GM12872 (cell line): Measurements from ENCODE around the gene OSBPL1A.

Experiments used
- TF ChIP-seq, protein P1 (sequence below): IDR thresholded peaks from 3 replicates; pipeline ENCODE4 v1.5.1; 2011; ENCODE audit warnings: low read depth, mild to moderate bottlenecking, low read length, moderate library complexity; ENCODE audit not compliant: insufficient read depth

Gene OSBPL1A

DNA sequence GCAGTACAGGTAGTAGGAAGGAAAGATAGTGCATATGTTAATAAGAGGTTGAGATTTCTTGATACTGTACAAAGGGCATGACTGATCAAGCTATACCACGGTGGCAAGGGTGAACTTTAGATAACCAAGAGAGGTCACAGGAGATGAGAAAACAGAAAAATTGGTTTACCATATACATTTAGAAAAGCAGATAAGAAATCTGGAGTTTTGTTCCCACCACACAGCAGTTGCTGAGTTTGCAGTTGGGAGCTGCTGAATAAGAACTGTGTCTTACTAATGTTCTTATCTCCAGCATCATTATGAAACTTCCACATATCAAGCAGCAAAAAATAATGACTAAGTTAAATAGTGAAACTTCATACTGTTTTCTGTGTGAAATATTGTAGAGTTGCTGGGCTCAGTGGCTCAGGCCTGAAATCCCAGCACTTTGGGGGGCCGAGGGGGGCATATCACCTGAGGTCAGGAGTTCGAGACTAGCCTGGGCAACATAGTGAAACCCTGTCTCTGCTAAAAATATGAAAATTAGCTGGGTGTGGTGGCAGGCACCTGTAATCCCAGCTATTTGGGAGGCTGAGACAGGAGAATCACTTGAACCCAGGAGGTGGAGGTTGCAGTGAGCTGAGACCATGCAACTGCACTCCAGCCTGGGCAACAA lies 16.9 kb upstream of the OSBPL1A start:
- TF ChIP-seq, protein P1, sequence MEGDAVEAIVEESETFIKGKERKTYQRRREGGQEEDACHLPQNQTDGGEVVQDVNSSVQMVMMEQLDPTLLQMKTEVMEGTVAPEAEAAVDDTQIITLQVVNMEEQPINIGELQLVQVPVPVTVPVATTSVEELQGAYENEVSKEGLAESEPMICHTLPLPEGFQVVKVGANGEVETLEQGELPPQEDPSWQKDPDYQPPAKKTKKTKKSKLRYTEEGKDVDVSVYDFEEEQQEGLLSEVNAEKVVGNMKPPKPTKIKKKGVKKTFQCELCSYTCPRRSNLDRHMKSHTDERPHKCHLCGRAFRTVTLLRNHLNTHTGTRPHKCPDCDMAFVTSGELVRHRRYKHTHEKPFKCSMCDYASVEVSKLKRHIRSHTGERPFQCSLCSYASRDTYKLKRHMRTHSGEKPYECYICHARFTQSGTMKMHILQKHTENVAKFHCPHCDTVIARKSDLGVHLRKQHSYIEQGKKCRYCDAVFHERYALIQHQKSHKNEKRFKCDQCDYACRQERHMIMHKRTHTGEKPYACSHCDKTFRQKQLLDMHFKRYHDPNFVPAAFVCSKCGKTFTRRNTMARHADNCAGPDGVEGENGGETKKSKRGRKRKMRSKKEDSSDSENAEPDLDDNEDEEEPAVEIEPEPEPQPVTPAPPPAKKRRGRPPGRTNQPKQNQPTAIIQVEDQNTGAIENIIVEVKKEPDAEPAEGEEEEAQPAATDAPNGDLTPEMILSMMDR: no peak

DNA sequence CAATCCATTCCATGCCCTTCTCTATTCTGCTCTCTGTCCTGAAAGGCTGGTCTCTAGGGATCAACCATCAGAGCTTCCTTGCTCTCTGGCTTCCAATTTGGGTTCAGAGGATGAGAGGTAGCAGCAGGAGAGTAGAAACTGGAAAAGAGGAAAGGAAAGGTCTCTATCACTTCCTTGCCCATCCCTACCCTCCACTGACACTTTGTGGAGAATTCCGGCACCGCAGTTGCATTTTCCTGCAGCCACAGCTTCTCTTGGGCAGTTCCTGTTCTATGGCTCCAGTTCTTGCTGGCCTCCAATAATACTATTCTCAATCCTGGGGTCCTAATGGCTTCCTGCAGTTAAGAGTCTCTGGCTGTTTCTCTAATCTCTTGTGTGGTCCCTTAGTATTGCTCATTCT lies 15.5 kb upstream of the OSBPL1A start:
- TF ChIP-seq, protein P1: no peak

DNA sequence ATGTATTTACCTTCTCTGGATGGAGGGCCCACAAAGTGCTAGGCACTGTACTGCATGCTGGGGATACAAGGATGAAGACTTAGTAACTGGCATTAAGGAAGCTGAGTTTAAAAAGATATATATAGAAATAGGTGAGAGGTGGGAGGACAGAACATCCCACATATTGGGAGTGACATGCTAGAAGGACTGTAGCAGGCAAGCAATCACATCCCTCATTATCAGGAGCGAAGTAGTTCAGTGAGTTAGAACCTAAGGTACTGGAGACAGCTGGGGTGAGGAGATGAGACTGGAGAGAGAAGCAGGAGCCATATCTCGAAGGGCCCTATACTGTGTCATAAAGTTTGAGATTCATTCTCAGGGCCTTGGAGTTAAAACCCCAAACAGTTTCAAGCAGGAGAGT lies 10.9 kb upstream of the OSBPL1A start:
- TF ChIP-seq, protein P1: no peak

DNA sequence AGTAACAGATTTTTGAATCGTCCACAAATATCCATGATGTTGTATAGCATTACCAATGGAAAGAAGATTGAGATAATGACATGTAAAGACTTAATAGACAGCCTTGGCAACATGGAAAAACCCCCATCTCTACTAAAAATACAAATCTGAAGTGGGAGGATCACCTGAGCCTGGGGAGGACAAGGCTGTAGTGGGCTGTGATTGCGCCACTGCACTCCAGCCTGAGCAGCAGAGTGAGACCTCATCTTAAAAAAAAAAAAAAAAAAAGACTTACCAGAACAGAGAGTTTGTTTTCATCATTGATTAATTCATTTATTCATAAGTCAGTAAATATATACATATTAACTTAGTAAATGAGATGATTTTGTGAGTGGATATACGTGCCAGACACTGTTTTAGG lies 7.0 kb upstream of the OSBPL1A start:
- TF ChIP-seq, protein P1: no peak

DNA sequence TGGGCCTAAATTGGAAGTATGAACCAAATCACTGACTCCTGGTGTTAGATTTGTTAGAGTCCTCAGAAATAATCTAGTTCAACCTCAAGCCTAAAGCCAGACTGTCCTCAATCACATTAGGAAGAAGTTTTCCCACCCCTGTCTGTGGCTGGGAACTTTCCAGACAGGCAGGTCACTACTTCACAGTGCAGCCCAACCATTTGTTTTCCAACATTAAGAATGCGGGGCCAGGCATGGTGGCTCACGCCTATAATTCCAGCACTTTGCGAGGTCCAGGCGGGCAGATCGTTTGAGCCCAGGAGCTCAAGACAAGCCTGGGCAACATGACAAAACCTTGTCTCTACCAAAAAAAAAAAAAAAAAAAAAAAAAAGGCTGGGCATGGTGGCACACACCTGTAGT lies 5.5 kb upstream of the OSBPL1A start:
- TF ChIP-seq, protein P1: no peak

DNA sequence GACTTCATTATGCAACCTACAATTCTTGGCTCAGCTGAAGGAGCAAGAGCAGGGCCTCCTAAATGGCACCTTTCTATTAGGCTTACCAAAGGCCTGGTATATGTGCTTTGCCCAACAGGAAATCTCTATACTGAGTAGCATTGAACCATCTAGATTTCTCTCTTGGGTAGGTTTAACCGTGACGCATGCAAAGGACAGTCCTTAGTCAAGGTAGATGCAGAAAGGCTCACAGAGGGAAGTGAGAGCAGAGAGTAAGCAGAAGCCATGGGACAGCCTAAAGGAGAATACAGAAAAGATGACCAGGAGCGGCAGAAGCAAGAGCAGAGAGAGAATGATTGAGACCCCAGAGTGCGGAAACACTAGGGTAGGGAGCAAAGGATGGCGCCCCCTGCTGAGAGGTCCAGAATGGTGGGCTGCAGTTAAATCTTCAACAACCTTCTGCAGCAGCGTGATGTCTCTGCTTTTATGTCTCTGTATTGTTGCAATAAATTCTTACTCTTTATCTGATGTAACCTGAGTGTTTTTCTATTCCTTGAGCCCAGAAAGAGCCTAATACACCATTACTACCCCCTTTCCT lies 4.7 kb upstream of the OSBPL1A start:
- TF ChIP-seq, protein P1: peak; percentile 49

DNA sequence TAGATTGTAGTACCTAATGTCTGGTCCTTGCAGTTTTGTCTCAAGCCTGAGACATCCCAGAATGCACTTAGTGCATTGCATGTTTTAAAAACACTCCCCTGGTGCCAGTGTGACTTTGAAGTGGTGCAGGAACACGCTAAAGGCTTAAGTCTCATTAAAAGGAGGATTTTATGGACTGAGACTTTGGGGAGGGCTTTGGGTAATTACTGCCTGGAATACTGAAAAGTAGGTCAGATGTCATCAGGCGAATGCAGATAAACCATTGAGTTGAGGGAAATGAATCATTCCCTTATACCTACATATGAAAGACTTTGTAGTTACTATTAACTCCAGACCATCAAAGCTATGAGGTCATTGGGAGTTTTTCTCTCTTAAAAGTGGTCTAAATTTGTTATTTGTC lies 3.0 kb upstream of the OSBPL1A start:
- TF ChIP-seq, protein P1: no peak
